GM12874 (cell line): ENCODE results near the gene ADAMTS13.

Source experiments
- TF ChIP-seq, protein P1 (sequence below): IDR thresholded peaks from 2 replicates; pipeline ENCODE4 v1.5.1; 2011; ENCODE audit warnings: low read depth, mild to moderate bottlenecking, control low read depth, low read length, moderate library complexity; ENCODE audit not compliant: insufficient read depth

Gene ADAMTS13

DNA sequence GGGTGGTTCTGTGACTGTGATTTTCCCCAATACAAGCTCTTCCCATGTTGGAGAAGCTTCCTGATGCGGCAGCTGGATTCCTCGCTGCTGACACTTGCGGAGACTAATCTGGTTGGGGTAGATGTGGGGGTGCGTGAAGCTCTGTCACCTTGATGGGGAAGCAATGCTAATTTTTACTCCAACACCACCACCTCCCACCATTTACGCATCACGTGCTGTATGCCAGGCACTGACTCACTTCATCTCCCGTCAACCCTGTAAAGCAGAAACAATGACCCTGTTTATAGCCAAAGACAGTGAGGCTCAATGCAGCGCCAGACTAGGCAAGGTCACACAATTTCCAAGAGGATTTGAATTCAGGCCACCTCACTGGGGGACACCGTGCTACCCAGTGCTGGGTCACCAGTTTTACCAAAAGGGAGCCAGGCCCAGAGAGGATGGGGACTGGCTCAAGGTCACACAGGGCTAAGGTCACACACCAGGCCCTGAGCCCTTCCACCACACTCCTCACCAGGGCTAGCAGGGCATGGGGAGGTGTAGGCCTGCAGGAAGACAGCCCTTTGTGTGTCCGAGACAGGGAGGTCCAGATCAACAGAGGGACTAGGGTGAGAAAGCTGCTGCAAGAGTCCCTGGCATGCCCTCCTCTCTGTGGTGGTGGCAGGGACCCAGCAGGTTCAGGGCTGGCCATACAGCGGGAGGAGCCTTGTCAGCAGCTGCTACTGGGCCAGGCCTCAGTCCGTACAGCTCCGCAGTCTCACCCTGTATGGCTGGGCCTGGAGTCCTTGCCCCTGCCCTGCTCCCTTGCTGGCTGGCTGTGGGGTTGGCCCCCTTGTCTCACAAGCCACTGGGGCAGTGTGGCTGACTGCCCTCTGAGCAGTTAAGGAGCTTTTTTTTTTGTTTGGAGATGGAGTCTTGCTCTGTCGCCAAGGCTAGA is 42.7 kb upstream of the ADAMTS13 start:
- TF ChIP-seq, protein P1, sequence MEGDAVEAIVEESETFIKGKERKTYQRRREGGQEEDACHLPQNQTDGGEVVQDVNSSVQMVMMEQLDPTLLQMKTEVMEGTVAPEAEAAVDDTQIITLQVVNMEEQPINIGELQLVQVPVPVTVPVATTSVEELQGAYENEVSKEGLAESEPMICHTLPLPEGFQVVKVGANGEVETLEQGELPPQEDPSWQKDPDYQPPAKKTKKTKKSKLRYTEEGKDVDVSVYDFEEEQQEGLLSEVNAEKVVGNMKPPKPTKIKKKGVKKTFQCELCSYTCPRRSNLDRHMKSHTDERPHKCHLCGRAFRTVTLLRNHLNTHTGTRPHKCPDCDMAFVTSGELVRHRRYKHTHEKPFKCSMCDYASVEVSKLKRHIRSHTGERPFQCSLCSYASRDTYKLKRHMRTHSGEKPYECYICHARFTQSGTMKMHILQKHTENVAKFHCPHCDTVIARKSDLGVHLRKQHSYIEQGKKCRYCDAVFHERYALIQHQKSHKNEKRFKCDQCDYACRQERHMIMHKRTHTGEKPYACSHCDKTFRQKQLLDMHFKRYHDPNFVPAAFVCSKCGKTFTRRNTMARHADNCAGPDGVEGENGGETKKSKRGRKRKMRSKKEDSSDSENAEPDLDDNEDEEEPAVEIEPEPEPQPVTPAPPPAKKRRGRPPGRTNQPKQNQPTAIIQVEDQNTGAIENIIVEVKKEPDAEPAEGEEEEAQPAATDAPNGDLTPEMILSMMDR, result no peak

DNA sequence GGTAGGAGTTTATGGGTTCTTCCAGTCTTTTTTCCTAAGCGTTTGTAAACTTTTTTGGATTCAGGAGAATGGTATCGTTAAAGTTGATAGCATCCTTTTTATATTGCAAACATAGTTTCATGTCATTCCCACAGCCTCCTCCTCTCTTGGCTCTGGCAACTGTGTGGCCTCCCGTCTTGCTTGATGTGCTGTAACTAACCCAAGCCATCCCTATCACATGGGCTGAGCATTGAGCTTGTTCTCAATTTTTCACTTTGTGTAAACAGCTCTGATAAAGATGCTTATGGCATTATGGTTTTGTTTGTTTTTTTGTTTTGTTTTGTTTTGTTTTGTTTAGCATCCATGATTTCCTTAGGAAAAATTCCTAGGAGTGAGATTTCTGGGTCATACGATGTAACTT is 41.4 kb upstream of the ADAMTS13 start:
- TF ChIP-seq, protein P1, result no peak

DNA sequence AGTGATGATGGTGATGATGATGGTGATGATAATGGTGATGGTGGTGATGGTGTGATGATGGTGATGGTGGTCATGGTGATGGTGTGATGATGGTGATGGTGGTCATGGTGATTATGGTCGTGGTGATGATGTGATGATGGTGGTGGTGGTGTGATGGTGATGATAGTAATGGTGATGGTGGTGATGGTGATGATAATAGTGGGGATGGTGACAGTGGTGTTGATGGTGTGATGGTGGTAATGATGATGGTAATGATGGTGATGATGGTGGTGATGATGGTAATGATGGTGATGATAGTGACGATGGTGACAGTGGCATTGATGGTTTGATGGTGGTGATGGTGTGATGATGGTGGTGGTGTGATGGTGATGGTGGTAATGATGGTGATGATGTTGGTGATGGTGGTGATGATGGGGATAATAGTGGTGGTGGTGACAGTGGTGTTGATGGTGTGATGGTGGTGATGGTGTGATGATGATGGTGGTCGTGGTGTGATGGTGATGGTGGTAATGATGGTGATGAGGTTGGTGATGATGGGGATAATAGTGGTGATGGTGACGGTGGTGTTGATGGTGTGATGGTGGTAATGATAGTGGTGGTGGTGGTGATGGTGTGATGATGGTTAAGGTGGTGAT is 39.5 kb upstream of the ADAMTS13 start:
- TF ChIP-seq, protein P1, result no peak

DNA sequence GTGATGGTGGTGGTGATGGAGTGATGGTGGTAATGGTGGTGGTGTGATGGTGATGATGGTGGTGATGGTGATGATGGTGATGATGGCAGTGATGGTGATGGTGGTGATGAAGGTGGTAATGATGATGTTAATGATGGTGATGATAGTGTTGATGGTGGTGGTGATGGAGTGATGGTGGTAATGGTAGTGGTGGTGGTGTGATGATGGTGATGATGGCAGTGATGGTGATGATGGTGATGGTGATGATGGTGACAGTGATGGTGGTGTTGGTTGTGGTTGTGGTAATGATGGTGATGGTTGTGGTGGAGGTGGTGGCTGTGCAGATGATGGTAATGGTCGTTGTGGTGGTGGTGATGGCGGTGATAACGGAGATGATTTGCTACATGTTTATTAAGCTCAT is 38.7 kb upstream of the ADAMTS13 start:
- TF ChIP-seq, protein P1, result no peak

DNA sequence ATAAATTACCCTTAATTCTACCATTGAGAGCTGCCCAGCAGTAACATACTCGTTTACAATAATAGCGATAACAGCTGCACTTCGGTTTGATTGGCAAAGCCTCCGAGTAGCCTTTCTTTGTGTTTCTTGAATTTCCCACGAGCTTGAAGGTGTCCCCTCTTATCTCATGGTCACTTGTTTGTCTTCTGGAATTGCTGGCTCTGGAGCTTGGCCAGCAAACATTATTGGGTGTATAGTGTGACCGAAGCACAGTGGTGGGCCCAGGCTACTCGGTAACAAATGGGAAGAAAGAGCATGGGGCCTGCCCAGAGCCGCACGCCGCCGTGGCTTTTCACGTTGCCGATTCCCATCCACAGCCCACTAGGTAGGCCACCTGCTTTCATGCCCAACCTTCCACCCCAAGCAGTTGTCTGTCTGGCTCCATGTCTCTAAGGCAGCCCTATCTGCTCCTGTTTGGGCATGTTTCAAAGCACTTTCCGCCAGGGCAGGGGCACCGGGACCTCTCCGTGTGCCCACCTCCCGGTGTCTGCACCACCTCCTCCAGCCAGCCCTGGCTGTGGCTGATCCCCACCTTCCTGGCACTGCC is 37.3 kb upstream of the ADAMTS13 start:
- TF ChIP-seq, protein P1, result no peak

DNA sequence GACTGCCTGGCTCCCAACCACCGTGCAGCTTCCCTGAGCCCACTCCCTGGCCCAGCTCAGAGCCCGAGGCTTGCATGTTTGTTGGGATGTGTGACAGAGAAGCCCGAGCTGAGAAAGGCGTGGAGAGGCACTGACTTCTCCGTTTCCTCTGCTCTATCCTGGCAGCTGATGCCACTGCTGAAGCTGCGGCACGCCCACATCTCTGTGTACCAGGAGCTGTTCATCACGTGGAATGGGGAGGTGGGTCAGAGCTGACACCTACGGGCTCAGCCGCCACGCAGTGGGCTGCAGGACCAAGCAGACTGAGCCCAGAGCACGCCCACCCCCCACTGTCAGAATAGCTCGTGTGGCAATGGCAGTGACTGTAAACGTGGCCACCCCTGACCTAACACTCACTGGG is 36.7 kb upstream of the ADAMTS13 start:
- TF ChIP-seq, protein P1, result no peak

DNA sequence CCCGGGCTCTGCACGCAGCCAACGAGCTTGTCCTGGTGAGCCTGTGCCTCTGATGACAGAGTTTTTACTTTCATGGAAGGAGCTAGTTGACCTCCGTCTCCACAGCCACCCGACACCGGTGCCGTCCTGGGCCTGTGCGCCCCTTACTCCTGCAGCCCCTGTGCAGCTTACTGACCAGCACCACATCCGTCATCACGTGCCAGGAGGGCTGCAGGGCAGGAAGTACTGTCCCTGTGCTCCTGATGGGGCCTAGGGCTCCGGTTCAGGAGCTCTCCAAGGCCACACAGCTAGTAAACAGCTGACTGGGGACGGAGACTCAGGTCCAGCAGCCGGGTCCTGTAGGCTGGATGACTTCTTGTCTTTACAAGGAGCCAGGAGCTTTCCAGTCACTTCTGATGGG is 35.8 kb upstream of the ADAMTS13 start:
- TF ChIP-seq, protein P1, result no peak
